Neural progenitor cell (in vitro differentiated cells): ENCODE results near the gene ZIM2.

ENCODE experiments used
- CTCF ChIP-seq: fragments of 200-600 bp; sonication (generic); IDR thresholded peaks from 2 replicates; pipeline ENCODE4 v1.5.1; 2017; ENCODE audit warnings: antibody characterized with exemption, mild to moderate bottlenecking
- EZH2 ChIP-seq: fragments of 200-600 bp; sonication (generic); IDR thresholded peaks from 2 replicates; pipeline ENCODE4 v1.6.1; 2017; ENCODE audit warnings: antibody characterized with exemption, mild to moderate bottlenecking, moderate library complexity

- TF ChIP-seq EZH2 (no peak), CTCF (no peak)
These were observed 21.4 kb downstream of the ZIM2 start for GRCh38 chr19:56819166-56819565.
